LNCaP clone FGC (cell line): ENCODE measurements around the gene METTL8.

Experiments
- DNase-seq: peaks from one replicate; pipeline ENCODE4 v3.0.0-alpha.2; 2011; ENCODE audit warnings: low read depth
- H3K4me3 ChIP-seq: 2 replicates; pipeline ENCODE4 v1.5.1; 2011; ENCODE audit warnings: mild to moderate bottlenecking, low read depth, low read length, control low read depth
- TF ChIP-seq, protein P1 (sequence below): IDR thresholded peaks from 2 replicates; pipeline ENCODE4 v1.5.1; 2012; ENCODE audit warnings: mild to moderate bottlenecking; ENCODE audit not compliant: control insufficient read depth, insufficient read depth; ENCODE audit errors: extremely low read depth

Gene METTL8

DNA sequence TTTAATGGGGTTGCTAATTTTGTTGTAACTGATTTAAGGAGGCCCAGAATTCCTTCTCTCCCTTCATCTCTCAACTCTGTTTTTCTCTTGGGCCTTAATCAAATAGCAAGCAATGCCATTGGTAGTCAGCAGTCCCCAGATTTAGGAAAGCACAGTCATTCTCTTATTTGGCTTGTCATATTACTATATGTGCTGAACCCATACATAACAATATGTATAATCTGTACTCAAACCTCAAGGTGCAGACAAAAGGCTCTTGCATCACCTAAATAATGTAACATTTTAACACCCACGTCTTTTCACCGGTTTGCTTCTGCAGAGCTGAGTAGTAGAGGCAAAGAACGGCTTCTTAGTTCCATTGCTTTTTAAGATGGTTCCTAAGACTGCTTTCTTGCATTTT, 33.4 kb downstream of the METTL8 start:
- TF ChIP-seq, protein P1, sequence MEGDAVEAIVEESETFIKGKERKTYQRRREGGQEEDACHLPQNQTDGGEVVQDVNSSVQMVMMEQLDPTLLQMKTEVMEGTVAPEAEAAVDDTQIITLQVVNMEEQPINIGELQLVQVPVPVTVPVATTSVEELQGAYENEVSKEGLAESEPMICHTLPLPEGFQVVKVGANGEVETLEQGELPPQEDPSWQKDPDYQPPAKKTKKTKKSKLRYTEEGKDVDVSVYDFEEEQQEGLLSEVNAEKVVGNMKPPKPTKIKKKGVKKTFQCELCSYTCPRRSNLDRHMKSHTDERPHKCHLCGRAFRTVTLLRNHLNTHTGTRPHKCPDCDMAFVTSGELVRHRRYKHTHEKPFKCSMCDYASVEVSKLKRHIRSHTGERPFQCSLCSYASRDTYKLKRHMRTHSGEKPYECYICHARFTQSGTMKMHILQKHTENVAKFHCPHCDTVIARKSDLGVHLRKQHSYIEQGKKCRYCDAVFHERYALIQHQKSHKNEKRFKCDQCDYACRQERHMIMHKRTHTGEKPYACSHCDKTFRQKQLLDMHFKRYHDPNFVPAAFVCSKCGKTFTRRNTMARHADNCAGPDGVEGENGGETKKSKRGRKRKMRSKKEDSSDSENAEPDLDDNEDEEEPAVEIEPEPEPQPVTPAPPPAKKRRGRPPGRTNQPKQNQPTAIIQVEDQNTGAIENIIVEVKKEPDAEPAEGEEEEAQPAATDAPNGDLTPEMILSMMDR = no peak
- DNase-seq = no peak
- H3K4me3 ChIP-seq = no peak overlapping the region

DNA sequence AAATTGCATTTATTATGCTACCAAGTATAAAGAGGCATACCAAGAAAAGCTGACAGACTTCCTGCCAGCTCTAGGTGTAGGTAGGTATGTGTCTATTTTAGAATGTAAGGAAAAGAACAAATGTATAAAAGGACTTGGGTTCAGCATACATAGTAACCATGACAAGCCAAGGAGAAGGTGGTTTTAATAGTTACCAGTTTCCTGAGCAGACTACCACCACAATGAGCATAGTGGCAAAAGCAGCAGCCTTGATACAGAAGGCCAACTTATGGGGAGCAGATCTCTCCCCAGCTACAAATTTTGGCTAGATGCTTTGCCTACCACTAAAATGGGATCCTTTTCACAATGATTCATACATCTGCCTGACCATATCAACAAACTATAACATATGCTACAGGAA, 34.5 kb downstream of the METTL8 start:
- DNase-seq = no peak
- H3K4me3 ChIP-seq = no peak overlapping the region
- TF ChIP-seq, protein P1 = no peak

DNA sequence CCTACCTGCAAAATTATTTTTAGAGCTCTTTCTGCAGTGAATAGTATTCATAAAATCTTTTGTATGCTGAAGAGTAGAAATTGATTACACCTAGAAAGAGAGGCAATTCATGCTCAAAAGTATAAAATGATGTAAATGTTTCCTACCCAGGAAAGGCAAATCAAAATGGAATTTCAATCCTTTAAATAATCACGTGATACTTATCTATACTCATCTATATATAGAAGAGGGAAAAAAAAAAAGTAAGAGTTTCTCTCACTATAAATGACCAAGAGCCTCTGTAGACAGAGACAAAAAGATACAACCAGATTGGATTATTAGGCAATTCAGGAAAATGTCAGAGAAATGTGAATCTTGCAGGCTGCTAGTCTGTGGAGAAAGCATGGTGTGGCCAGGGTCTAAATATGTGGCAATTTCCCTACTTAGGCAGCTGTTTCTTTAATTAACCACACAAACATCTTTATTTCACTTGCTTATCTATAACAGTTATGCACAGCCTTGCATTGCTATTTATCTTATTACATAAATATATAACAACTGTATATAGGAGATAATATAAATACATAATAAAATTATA, 39.5 kb downstream of the METTL8 start:
- TF ChIP-seq, protein P1 = no peak

DNA sequence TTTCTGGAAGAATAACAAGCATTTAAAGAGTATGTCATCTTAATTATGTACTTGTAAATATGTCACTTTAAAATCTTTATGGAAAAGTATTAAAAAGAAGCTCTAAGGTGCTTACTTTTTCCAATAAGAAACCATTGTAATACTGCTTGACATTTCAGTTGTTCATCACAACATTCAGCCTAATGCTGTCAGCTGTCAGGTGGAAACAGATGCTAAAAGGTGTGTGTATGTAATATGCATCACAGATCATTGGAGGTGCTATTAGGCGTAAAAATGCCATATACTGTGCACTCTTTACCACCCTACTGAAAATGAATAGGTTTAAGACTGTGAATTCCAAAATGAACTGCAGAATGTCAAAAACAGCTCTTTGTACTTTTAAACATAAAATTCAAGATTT, 40.3 kb downstream of the METTL8 start:
- no peak for DNase-seq
- TF ChIP-seq, protein P1 = no peak
- H3K4me3 ChIP-seq = no peak overlapping the region

More for the DNA sequence above, 39.5 kb downstream of the METTL8 start:
- no peak for DNase-seq
- no peak overlapping the region for H3K4me3 ChIP-seq

DNA sequence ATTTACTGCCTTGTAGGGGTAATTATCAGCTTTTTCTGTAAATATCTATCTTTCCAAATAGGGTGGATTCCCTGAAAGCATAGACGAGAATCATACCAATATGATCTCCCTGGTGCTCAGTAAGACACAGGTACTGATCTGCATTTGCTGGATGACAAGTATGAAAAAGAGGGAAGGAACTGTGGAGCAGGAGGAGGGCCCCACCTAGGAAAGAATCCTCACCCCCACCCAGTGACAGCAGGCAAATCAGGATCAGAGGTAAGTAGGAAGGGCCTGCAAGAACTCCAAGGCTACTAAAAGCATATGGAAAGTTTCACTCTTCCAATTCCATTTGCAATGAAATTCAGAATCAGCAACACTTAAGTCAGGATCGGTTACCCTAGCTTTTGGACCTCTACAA, 42.3 kb downstream of the METTL8 start:
- TF ChIP-seq, protein P1 = no peak
- H3K4me3 ChIP-seq = no peak overlapping the region
- DNase-seq = no peak

DNA sequence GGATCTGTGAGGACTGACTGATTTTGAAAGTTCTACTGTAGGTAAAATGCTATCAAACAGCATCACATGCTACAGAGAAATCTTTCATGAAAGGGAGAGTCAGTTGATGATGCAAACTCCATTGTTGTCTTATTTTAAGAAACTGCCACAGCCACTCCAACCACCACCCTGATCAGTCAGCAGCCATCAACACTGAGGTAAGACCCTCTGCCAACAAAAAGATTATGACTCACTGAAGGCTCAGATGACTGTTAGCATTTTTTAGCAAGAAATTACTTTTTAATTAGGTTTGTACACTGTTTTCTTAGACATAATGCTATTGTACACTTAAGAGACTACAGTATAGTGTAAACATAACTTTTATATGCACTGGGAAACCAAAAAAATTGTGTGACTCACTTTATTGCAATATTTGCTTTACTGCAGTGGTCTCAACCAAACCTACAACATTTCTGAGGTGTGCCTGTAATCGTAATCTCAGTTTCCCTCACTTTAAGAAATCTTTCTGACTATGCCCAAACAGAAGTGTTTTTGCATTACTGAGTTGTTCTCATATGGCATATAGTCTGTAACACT, 42.8 kb downstream of the METTL8 start:
- no peak for DNase-seq
- no peak overlapping the region for H3K4me3 ChIP-seq
- TF ChIP-seq, protein P1 = no peak

DNA sequence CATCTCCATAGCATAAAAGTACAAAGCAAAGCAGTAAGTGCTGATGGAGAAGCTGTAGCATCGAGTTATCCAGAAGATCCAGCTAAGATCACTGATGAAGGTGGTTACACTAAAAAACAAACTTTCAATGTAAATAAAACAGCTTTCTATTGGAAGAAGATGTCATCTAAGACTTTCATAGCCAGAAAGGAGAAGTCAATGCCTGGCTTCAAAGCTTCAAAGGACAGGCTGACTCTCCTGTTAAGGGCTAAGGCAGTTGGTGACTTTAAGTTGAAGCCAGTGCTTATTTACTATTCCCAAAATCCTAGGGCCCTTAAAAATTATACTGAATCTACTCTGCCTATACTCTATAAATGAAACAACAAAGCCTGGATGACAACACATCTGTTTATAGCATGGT, 44.0 kb downstream of the METTL8 start:
- no peak for DNase-seq
- no peak overlapping the region for H3K4me3 ChIP-seq
- TF ChIP-seq, protein P1 = no peak
